Large intestine (tissue), 3 donors: ENCODE results near the gene PTPRK. TPM values are rescaled to one million over a fixed set of nuclear protein-coding genes. Genes with fewer than 3 reads are reported as not detected.

Experiments used
- DNase-seq, 2 donors: peaks; one replicate each; pipeline versions ENCODE4 v3.0.0 to v3.0.0-alpha.2; 2013
- H3K27ac ChIP-seq: one replicate; pipeline ENCODE4 v1.5.1; 2013; ENCODE audit warnings: low read length
- H3K27me3 ChIP-seq: 2 replicates; pipeline ENCODE4 v1.6.1; 2013; ENCODE audit warnings: low read length; ENCODE audit not compliant: control insufficient read depth, insufficient read depth
- H3K36me3 ChIP-seq: 2 replicates; pipeline ENCODE4 v1.6.1; 2013; ENCODE audit warnings: low read length; ENCODE audit not compliant: control insufficient read depth, insufficient read depth
- H3K4me1 ChIP-seq: one replicate; pipeline ENCODE4 v1.6.1; 2013; ENCODE audit warnings: low read length; ENCODE audit not compliant: control insufficient read depth, insufficient read depth
- H3K4me3 ChIP-seq: one replicate; pipeline ENCODE4 v1.5.1; 2013; ENCODE audit warnings: low read length
- H3K9me3 ChIP-seq: one replicate; pipeline ENCODE4 v1.6.1; 2013; ENCODE audit warnings: mild to moderate bottlenecking, low read depth, low read length, moderate library complexity; ENCODE audit not compliant: control insufficient read depth
- WGBS: methylation state at CpG from one replicate; pipeline ENCODE4 v1.1.5; 2013; ENCODE audit warnings: low lambda C conversion rate; ENCODE audit not compliant: insufficient coverage; 5-methylcytosine and 5-hydroxymethylcytosine counted together
- polyA plus RNA-seq: library from polyadenylated mRNA; unstranded; fragments of 120-200 nt; gene quantifications from one replicate; pipeline ENCODE4 v1.2.1, GENCODE V29; 2013

PTPRK gene
- polyA plus RNA-seq, 1 donor, result 65.4 TPM

GRCh38 chr6:128188678-128189077 lies 331.7 kb downstream of the PTPRK start:
- Histone ChIP-seq H3K27me3 (no peaks in the 10 kb centered on the region), H3K4me1 (no peaks in the 10 kb centered on the region), H3K27ac (no peak overlapping the region), H3K36me3 (peaks cover 9% of the 10 kb centered on the region), H3K9me3 (no peaks in the 10 kb centered on the region), H3K4me3 (no peak overlapping the region)
- 100% methylated on average over 1 of the region's 2 CpGs for WGBS
- DNase-seq, result no peak

- DNase-seq, result no peak
- Histone ChIP-seq H3K27me3 (no peaks in the 10 kb centered on the region), H3K9me3 (no peaks in the 10 kb centered on the region), H3K4me3 (no peak overlapping the region), H3K27ac (no peak overlapping the region), H3K36me3 (peaks cover 15% of the 10 kb centered on the region), H3K4me1 (no peaks in the 10 kb centered on the region)
- WGBS, result 83% methylated on average over 1 of the region's 3 CpGs
Observed at GRCh38 chr6:128186729-128187128, 333.7 kb downstream of the PTPRK start.

GRCh38 chr6:128179876-128180438 lies 340.4 kb downstream of the PTPRK start:
- Histone ChIP-seq H3K36me3 (peaks cover 15% of the 10 kb centered on the region), H3K4me3 (no peak overlapping the region), H3K27ac (no peak overlapping the region), H3K27me3 (no peaks in the 10 kb centered on the region), H3K4me1 (no peaks in the 10 kb centered on the region), H3K9me3 (no peaks in the 10 kb centered on the region)
- DNase-seq, result no peak

GRCh38 chr6:128174724-128175123 lies 345.7 kb downstream of the PTPRK start:
- peak; percentile 4 to 33 for DNase-seq

GRCh38 chr6:128172752-128173682 lies 347.4 kb downstream of the PTPRK start:
- Histone ChIP-seq H3K27me3 (no peaks in the 10 kb centered on the region), H3K36me3 (peaks cover 2% of the 10 kb centered on the region), H3K27ac (no peak overlapping the region), H3K4me3 (no peak overlapping the region), H3K9me3 (no peaks in the 10 kb centered on the region), H3K4me1 (no peaks in the 10 kb centered on the region)
- 90% methylated on average over 2 of the region's 4 CpGs for WGBS
- DNase-seq, result no peak

More at GRCh38 chr6:128174724-128175123, 345.7 kb downstream of the PTPRK start:
- H3K4me3 ChIP-seq, result no peak overlapping the region
- no peaks in the 10 kb centered on the region for H3K4me1 ChIP-seq
- H3K27me3 ChIP-seq, result no peaks in the 10 kb centered on the region
- H3K9me3 ChIP-seq, result no peaks in the 10 kb centered on the region
- peaks cover 2% of the 10 kb centered on the region for H3K36me3 ChIP-seq
- H3K27ac ChIP-seq, result no peak overlapping the region

GRCh38 chr6:128172081-128172480 lies 348.3 kb downstream of the PTPRK start:
- Histone ChIP-seq H3K27ac (no peak overlapping the region), H3K4me3 (no peak overlapping the region), H3K9me3 (no peaks in the 10 kb centered on the region), H3K4me1 (no peaks in the 10 kb centered on the region), H3K27me3 (no peaks in the 10 kb centered on the region), H3K36me3 (peaks cover 2% of the 10 kb centered on the region)
- DNase-seq, result no peak

GRCh38 chr6:128171182-128171581 lies 349.2 kb downstream of the PTPRK start:
- Histone ChIP-seq H3K36me3 (peaks cover 2% of the 10 kb centered on the region), H3K27ac (no peak overlapping the region), H3K27me3 (no peaks in the 10 kb centered on the region), H3K4me3 (no peak overlapping the region), H3K9me3 (no peaks in the 10 kb centered on the region), H3K4me1 (no peaks in the 10 kb centered on the region)
- no peak for DNase-seq
- 100% methylated on average over 1 of the region's 4 CpGs for WGBS

- Histone ChIP-seq H3K4me1 (no peaks in the 10 kb centered on the region), H3K4me3 (no peak overlapping the region)
- no CpG with 5 or more reads among the region's 4 CpGs for WGBS
Observed at GRCh38 chr6:128168244-128168643, 352.2 kb downstream of the PTPRK start.

GRCh38 chr6:128167552-128167951 lies 352.8 kb downstream of the PTPRK start:
- H3K4me3 ChIP-seq, result no peak overlapping the region
- H3K9me3 ChIP-seq, result no peaks in the 10 kb centered on the region
- no peaks in the 10 kb centered on the region for H3K27me3 ChIP-seq
- H3K36me3 ChIP-seq, result no peaks in the 10 kb centered on the region
- no peak overlapping the region for H3K27ac ChIP-seq
- no peaks in the 10 kb centered on the region for H3K4me1 ChIP-seq
- DNase-seq, result no peak

More at GRCh38 chr6:128168244-128168643, 352.2 kb downstream of the PTPRK start:
- Histone ChIP-seq H3K27ac (no peak overlapping the region), H3K9me3 (no peaks in the 10 kb centered on the region), H3K36me3 (peaks cover 2% of the 10 kb centered on the region), H3K27me3 (no peaks in the 10 kb centered on the region)
- no peak for DNase-seq

GRCh38 chr6:128164254-128164653 lies 356.1 kb downstream of the PTPRK start:
- H3K4me1 ChIP-seq, result no peaks in the 10 kb centered on the region
- H3K36me3 ChIP-seq, result no peaks in the 10 kb centered on the region
- H3K9me3 ChIP-seq, result no peaks in the 10 kb centered on the region
- H3K4me3 ChIP-seq, result no peak overlapping the region
- no peaks in the 10 kb centered on the region for H3K27me3 ChIP-seq
- 67% methylated on average over 1 of the region's 1 CpG for WGBS
- no peak for DNase-seq
- H3K27ac ChIP-seq, result no peak overlapping the region

GRCh38 chr6:128162423-128162822 lies 358.0 kb downstream of the PTPRK start:
- 60% methylated on average over 1 of the region's 2 CpGs for WGBS
- H3K27ac ChIP-seq, result no peak overlapping the region
- DNase-seq, result no peak

More at GRCh38 chr6:128162423-128162822, 358.0 kb downstream of the PTPRK start:
- Histone ChIP-seq H3K36me3 (no peaks in the 10 kb centered on the region), H3K9me3 (no peaks in the 10 kb centered on the region), H3K4me3 (no peak overlapping the region), H3K4me1 (no peaks in the 10 kb centered on the region), H3K27me3 (no peaks in the 10 kb centered on the region)
